Mononuclear cell (primary cell): ENCODE results near the gene GPC3. TPM values are rescaled to one million over a fixed set of nuclear protein-coding genes. Genes with fewer than 3 reads are reported as not detected.

Experiments
- H3K27me3 ChIP-seq: 2 replicates; pipeline ENCODE4 v1.6.0; 2011; ENCODE audit warnings: low read length, control low read depth; ENCODE audit not compliant: insufficient read depth
- H3K4me1 ChIP-seq: 2 replicates; pipeline ENCODE4 v1.5.1; 2011; ENCODE audit warnings: mild to moderate bottlenecking, low read length, control low read depth; ENCODE audit not compliant: insufficient read depth
- H3K4me3 ChIP-seq: 2 replicates; pipeline ENCODE4 v1.5.1; 2011; ENCODE audit warnings: mild to moderate bottlenecking, low read length, moderate library complexity
- H3K9me3 ChIP-seq: 2 replicates; pipeline ENCODE4 v1.5.1; 2011; ENCODE audit warnings: low read depth, mild to moderate bottlenecking, control low read depth, low read length
- total RNA-seq: library from RNA; depleted of rRNA; stranded (reverse); fragments of >200 nt; gene quantifications from one replicate; pipeline ENCODE4 v1.2.3, GENCODE V29; 2012

Gene GPC3
- total RNA-seq, 1 donor = 0.31 TPM

DNA sequence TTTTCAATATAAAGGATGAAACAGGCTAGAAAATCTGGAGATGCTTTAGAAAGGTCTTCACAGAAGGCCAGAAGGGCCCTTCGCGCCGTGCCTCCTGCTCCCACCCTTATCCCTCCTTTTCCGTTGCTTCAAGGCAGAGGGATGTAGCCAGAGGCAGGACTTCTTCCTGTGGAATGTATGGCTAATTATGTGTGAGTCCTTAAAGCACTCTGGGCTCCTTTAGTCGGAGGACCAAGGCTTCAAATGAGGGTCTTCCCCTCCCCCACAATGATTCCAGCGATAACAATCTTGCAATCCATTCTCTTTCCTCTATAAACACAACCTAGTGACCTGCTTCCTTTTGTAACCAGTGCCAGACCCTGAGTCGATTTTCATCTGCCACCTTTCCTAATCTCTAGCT lies 103.5 kb downstream of the GPC3 start:
- no peaks in the 10 kb centered on the region for H3K9me3 ChIP-seq

DNA sequence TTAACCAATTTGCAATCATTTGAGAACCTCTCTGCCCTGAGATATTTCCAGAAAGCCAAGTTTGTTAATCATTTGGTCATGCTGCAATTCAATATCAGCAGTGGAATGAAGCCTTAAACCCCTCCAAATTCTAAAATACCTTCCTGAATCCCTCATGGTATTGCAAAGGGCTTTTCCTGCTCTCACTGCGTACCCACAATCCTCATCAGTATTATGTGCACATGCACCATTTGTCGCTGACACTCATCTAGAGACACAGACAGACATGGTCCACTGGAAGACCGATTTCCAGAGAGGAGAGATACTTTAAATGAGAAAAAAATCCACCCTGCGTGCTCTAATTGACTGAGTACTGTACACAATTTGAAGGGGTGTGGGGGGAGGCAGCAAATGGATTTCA lies 104.4 kb downstream of the GPC3 start:
- H3K4me1 ChIP-seq = no peaks in the 10 kb centered on the region
- no peaks in the 10 kb centered on the region for H3K9me3 ChIP-seq
- no peak overlapping the region for H3K4me3 ChIP-seq
- H3K27me3 ChIP-seq = no peaks in the 10 kb centered on the region

More for the DNA sequence above, 103.5 kb downstream of the GPC3 start:
- Histone ChIP-seq H3K27me3 (no peaks in the 10 kb centered on the region), H3K4me1 (no peaks in the 10 kb centered on the region), H3K4me3 (no peak overlapping the region)

DNA sequence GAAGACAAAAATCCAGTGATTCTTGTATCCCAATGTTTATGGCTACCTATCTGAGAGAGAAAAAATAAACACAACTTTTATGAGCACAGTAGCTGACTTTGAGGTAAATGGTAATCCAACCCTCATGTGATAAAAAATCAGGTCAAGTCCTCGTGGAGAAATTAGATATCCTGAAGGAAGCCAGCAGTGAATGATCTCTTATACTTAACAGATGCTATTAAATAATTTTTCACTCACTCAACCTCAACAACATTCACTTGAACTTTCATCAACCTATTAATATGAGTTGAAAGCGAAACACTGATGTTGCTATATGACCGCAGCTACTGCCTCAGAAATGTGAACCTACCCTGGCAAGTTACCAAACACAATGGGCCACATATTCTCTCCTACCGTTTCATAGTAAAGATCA lies 105.4 kb downstream of the GPC3 start:
- H3K4me3 ChIP-seq = no peak overlapping the region
- H3K4me1 ChIP-seq = no peaks in the 10 kb centered on the region
- no peaks in the 10 kb centered on the region for H3K27me3 ChIP-seq
- H3K9me3 ChIP-seq = no peaks in the 10 kb centered on the region

DNA sequence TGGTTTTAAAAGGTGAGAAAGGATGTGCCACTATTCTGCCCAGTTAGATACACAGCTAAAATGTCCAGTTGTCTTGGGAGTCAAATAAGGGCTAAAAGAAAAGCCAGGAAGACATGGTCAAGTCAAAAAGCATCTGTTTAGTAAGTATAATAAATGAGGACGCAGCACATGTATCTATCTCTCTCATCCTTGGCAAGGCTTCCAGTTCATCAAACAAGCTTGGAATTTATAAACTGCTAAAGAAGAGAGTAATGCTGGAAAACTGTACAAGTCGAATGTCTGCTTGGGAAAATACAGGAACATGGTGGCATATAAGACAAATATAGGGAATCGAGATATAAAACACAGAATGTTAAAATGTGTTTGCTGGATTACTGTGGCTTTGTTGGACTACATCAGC lies 106.7 kb downstream of the GPC3 start:
- Histone ChIP-seq H3K9me3 (no peaks in the 10 kb centered on the region), H3K4me3 (no peak overlapping the region), H3K4me1 (no peaks in the 10 kb centered on the region), H3K27me3 (no peaks in the 10 kb centered on the region)

DNA sequence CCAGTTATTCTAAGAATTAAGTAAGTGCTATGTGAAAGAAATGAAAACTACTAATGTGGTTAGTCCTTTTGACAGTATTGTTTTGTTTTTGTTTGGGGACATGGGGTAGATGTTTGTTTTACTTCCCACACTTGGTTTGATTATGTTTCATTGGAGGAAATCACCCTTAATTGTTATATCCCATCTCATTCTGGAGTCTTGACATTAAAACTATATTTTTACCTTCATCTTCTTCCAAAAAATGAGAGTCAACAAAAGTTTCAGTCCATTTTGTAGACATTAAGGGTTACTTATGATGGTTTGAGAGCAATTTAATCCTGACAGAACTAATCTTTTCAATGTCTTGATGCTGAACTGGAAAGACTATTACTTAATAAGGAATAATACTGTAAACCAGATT lies 108.7 kb downstream of the GPC3 start:
- Histone ChIP-seq H3K27me3 (no peaks in the 10 kb centered on the region), H3K4me1 (no peaks in the 10 kb centered on the region), H3K4me3 (no peak overlapping the region), H3K9me3 (no peaks in the 10 kb centered on the region)

DNA sequence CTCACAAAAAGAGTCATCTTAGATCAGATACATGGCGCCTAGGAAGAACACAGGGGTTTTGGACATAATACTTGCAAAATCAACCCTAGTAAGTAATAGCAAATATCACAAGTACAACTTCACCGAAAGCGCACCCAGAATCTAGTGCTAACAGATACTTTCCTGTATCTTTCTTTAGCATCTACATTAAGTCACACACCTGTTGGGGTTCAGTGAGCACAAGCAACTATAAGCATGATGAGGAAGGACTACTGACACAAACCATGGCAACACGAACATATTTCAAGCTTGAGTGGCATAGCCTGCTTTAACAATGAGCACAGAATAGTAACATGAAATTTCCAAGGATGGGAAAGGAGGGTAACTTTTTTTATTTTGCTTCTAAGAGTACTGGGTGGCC lies 116.1 kb downstream of the GPC3 start:
- Histone ChIP-seq H3K4me3 (no peak overlapping the region), H3K9me3 (no peaks in the 10 kb centered on the region), H3K4me1 (no peaks in the 10 kb centered on the region), H3K27me3 (no peaks in the 10 kb centered on the region)

DNA sequence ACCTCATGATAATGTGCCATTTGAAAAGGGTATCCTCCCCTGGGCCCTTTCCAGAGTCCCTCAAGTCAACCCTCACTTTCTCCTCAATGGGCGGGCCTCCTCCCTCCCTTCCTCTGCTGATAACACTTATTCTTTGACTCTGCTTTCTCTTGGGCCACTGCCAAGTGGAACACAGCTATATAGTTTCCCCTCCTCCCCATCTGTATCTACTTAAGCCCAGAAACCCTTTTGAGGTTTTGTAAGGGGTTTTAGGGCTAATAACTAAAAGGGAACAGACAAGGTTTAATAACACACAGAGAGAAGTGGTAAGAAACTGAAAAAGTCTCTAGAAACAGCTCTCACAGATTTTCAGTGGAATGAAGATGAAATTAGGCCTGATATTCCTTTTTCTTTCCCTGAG lies 116.7 kb downstream of the GPC3 start:
- Histone ChIP-seq H3K9me3 (no peaks in the 10 kb centered on the region), H3K4me1 (no peaks in the 10 kb centered on the region), H3K4me3 (no peak overlapping the region), H3K27me3 (no peaks in the 10 kb centered on the region)

DNA sequence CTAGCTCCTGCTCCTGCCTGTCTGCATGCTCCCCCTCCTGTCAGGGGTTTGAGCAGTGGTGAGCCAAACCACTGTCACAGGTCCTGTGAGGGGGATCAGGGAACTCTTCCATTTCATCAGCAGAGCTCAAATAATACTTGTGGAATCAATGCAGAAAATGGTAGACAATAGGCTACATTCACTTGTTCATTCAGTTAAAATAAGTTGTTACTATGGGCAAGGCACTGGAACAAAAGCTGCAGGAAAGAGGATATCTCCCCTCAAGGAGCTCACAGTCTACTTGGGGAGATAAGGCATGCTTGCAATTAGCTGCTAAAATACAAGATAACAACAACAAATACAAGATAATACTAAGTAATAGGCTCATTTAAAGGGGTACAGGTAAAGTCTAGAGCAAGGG lies 117.1 kb downstream of the GPC3 start:
- Histone ChIP-seq H3K4me3 (no peak overlapping the region), H3K27me3 (no peaks in the 10 kb centered on the region), H3K4me1 (no peaks in the 10 kb centered on the region), H3K9me3 (no peaks in the 10 kb centered on the region)

DNA sequence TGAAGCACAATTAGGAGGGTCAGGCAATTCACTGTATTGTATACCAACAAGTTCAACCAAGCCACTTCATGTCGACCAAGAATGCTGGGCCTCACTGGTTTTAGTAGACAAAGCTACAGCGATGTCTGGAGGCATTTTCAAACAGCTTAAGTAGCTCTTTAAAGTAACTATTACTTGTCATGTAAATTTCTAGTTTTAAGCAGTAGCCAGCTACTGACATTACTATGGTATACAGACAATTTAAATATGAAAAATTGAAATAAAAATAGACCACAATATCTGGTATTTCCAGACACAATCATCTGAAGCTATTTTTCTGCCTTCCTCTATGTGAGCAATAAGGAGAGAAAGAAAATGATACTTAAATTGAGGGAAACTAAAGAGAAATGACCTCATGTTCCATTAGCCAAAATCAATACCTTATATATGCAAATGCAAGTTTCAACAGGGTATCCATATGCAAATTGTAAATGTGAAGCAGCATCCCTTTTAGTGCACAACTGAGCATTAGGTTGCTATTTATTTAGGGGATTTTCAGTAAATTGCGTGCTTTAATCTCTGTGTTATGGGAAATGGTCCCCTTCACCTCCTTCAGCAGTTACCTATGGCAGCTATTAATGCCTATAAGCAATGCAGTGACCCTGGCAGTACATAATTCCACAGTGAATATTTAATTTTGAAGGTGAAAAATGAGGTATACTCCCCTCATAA lies 119.5 kb downstream of the GPC3 start:
- Histone ChIP-seq H3K9me3 (no peaks in the 10 kb centered on the region), H3K27me3 (no peaks in the 10 kb centered on the region), H3K4me1 (no peaks in the 10 kb centered on the region), H3K4me3 (no peak overlapping the region)

DNA sequence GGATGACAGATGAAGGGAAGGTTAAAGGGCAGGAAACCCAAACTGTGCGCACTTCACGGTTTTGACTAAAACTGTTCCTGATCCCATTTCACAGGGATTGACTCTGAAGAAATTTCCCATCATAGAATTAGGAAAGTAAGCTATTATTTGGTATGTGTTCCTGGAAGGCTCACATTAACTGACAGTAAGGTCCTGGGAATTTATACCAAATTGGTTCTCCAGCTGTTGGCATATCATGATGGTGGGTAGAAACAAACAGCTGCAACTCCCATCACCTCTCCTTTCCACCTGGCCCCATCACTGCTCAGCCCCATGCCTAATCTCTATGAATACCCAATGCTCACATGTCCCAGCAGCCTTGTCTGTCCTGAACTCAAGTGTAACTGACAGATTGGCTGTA lies 121.2 kb downstream of the GPC3 start:
- no peaks in the 10 kb centered on the region for H3K4me1 ChIP-seq
- no peaks in the 10 kb centered on the region for H3K9me3 ChIP-seq
- no peaks in the 10 kb centered on the region for H3K27me3 ChIP-seq
- H3K4me3 ChIP-seq = no peak overlapping the region

DNA sequence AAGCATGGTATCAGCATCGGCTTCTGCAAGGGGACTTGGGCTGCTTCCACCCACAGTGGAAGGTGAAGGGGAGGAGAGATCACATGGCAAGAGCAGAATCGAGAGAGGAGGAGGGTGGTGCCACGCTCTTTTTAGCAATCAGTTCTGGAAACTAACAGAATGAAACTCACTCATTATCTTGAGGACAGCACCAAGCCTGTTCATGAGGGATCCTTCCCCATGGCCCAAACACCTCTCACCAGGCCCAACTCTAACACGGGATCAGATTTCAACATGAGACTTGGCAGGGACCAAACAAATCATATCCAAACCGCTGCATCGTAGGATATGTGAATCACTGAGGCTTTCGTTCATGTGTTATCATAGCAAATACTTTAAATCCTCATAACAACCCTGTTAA lies 125.5 kb downstream of the GPC3 start:
- no peak overlapping the region for H3K4me3 ChIP-seq
- no peaks in the 10 kb centered on the region for H3K9me3 ChIP-seq
- no peaks in the 10 kb centered on the region for H3K27me3 ChIP-seq
- no peaks in the 10 kb centered on the region for H3K4me1 ChIP-seq

DNA sequence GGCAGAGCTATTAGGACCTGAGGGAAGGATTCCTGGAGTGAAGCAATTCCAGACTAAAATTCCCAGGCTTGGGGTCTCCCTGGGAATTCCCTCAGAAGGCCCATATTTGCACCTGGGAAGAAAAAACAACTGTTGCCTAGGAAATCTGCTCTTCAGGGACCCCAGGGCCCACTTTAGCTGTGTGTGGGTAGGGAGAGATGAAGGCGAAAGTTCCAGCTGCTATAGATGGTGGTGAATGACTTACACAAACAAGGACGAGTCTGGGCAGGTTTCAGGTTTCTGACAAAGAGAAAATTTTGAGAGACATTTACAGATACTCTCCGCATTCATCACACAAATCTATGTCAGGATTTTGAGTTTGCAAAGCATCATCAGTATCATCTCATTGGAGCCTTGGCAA lies 126.1 kb downstream of the GPC3 start:
- H3K9me3 ChIP-seq = no peaks in the 10 kb centered on the region
- no peaks in the 10 kb centered on the region for H3K27me3 ChIP-seq
- H3K4me1 ChIP-seq = no peaks in the 10 kb centered on the region
- H3K4me3 ChIP-seq = no peak overlapping the region

DNA sequence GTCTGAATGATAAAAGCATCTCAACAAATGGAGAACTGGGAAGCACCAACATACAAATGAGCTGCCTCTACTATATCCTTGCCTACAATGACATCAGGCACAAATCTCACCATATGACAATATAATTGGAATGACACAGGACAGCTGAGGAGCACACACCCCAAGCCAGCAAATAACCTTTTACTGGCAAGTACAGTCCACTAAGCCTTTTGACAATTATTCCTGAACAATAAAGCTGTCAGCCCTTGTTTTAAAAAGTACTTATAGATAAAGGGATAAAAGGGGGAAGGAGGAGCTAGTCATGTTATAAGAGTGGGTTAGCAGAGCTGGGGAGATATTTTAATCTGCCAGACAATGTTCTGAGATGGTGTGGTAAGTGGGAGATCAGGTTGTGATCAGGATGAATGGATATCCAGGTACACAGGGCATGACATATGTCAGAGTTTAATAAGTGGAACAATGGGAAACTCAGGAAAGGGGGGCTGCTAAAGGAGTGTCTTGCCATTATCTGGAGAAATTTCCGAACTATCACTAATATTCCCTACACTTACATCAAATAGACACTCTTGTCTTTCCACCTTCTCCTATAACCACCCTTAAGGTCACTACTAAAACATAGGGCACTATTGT lies 127.6 kb downstream of the GPC3 start:
- Histone ChIP-seq H3K9me3 (no peaks in the 10 kb centered on the region), H3K4me3 (no peak overlapping the region), H3K4me1 (no peaks in the 10 kb centered on the region), H3K27me3 (no peaks in the 10 kb centered on the region)

DNA sequence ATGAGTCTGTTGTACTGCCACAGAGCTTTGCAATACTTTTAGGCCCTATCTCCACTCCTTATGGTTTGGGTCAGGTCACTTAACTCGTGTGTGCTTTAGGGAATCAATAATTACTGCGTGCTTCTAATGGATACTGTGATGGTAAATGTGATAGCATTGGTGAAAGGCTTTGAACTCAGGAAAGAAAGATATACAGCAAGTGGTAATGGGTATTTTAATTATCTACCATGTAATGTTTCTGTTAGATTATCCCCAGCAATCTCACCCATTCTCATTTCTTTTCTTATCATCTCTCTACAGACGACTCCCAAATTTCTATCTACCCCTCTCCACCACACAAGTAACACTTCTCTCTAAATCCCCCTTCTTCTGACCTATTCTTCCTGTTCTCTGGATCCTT lies 128.6 kb downstream of the GPC3 start:
- H3K4me1 ChIP-seq = no peaks in the 10 kb centered on the region
- H3K9me3 ChIP-seq = no peaks in the 10 kb centered on the region
- no peaks in the 10 kb centered on the region for H3K27me3 ChIP-seq
- H3K4me3 ChIP-seq = no peak overlapping the region

DNA sequence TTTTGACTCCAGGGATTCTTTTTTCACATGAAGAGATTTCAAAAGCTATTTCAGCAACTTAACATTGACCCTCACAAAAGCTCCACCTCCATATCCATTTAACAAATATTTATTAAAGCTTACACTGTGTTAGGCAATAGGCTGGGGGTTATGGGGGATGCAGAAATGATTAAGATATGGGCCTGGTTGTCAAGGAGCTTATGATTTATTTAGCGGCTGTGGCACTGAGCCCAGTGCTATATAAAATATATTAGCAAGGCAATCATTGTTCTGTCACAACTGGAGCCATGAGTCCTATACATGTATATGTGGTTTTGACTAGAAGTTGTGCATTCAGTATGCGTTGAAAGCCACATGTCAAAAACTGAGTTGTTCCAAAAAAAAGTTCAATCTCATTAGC lies 131.1 kb downstream of the GPC3 start:
- no peaks in the 10 kb centered on the region for H3K9me3 ChIP-seq
- H3K4me1 ChIP-seq = no peaks in the 10 kb centered on the region
- H3K27me3 ChIP-seq = no peaks in the 10 kb centered on the region
- H3K4me3 ChIP-seq = no peak overlapping the region

DNA sequence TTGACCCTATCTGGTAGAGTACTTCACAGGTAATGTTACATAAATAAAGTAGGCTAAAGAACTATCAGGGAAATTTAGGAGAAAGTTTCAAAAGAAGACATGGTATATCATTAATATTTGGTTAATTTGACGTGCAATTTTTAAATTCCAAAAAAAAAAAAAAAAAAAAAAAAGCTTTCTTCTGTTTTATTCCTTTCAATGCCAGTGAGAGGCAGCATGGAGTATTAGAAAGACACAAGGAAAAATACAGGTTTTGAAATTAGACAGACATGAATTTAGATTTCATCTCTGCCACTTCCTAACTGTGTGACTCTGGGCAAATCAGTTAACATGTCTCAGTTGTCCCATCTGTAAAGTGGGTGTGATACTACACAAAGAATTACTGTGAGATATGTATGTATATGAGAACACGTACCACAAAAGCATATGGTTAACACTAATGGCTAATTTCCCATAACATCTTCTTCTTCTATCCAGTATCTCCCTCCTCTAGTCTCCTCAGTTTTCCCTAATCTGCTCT lies 132.5 kb downstream of the GPC3 start:
- no peaks in the 10 kb centered on the region for H3K27me3 ChIP-seq
- no peaks in the 10 kb centered on the region for H3K4me1 ChIP-seq
- no peaks in the 10 kb centered on the region for H3K9me3 ChIP-seq
- no peak overlapping the region for H3K4me3 ChIP-seq
